Immature natural killer cell (primary cell): Measurements from ENCODE around the gene RNASEH2A. TPM values are rescaled to one million over a fixed set of nuclear protein-coding genes. Genes with fewer than 3 reads are reported as not detected.
A peak's percentile ranks its signal among the peaks of the same experiment; 100 is the strongest.

ENCODE experiments used
- DNase-seq, 3 donors: peaks; one replicate each; pipeline ENCODE4 v3.0.0; 2022; ENCODE audit warnings: mixed read lengths in 1 of 3
- H3K27ac Mint-ChIP-seq, 6 donors: one replicate each; pipeline ENCODE4 v1.8.0; 2020; ENCODE audit warnings: mixed read lengths in 6 of 6, mild to moderate bottlenecking in 5 of 6, inconsistent platforms in 4 of 6, moderate library complexity in 3 of 6
- H3K27me3 Mint-ChIP-seq, 3 donors: one replicate each; pipeline ENCODE4 v1.8.0; 2020 to 2021; ENCODE audit warnings: low read depth in 3 of 3, mild to moderate bottlenecking in 3 of 3, mixed read lengths in 3 of 3, moderate library complexity in 3 of 3, inconsistent platforms in 1 of 3
- H3K36me3 Mint-ChIP-seq, 3 donors: one replicate each; pipeline ENCODE4 v1.8.0; 2020; ENCODE audit warnings: mixed read lengths in 3 of 3, inconsistent platforms in 2 of 3, mild to moderate bottlenecking in 2 of 3
- H3K4me1 Mint-ChIP-seq, 2 donors: one replicate each; pipeline ENCODE4 v1.8.0; 2020; ENCODE audit warnings: inconsistent platforms in 2 of 2, mild to moderate bottlenecking in 2 of 2, mixed read lengths in 2 of 2, moderate library complexity in 1 of 2
- H3K4me3 Mint-ChIP-seq, 5 donors: one replicate each; pipeline ENCODE4 v1.8.0; 2020; ENCODE audit warnings: mild to moderate bottlenecking in 5 of 5, mixed read lengths in 5 of 5, inconsistent platforms in 3 of 5, moderate library complexity in 3 of 5
- H3K9me3 Mint-ChIP-seq, 6 donors: one replicate each; pipeline ENCODE4 v1.8.0; 2020; ENCODE audit warnings: mild to moderate bottlenecking in 6 of 6, mixed read lengths in 6 of 6, inconsistent platforms in 4 of 6, moderate library complexity in 3 of 6
- polyA plus RNA-seq, 3 donors: library from polyadenylated mRNA; unstranded; fragments of 300-500 nt; fragmentation: Illumina TruSeq; gene quantifications; one replicate each; pipeline ENCODE4 v1.2.3, GENCODE V29; 2021

The RNASEH2A gene
- polyA plus RNA-seq, 3 donors from 2014 or later = 27.7 to 45.4 (median 37.5) TPM

DNA sequence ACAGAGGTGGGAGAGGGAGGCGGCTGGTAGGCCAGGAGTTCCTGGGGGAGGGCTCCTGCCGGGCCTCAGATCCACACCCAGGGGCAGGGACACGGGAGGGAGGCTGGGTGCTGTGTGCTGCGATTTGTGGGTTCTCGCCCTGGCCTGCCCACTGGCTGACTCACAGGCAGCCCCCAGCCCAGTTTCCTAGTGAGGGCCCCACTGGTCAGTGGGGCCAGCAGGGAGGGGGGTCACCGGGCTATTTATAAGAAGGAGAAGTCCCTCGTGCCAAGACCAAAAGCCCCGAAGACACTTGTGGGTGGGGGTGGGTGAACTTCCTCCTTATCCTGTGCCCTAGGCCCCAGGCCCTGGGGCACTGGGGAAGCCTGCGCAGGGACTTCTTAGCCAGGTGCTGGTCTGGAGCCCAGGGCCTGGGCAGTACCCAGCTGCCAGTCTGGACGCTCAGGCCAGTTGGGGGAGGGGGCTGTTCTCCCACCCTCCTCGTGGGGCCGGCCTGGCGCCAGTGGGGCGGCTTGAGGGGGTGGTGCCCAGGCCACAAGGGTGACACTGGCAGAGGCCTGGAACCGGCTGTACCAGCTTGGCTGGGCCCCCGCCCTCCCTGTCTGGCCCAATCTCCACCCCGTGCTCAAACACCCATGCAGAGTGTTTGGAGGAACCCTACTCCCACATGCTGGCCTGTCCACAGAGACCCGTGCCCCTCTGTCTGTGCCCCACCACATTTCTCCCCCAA lies 20.1 kb upstream of the RNASEH2A start:
- H3K4me3 Mint-ChIP-seq = no peak overlapping the region
- peak overlapping the region in 4 of 6 donors; percentile 17 to 72 (median 38) for H3K27ac Mint-ChIP-seq
- peaks cover 35 to 37% of the 10 kb centered on the region in 2 donors for H3K4me1 Mint-ChIP-seq
- H3K27me3 Mint-ChIP-seq = peaks cover 20 to 39% (median 21%) of the 10 kb centered on the region in 3 donors
- DNase-seq = no peak
- H3K9me3 Mint-ChIP-seq = no peaks in the 10 kb centered on the region
- H3K36me3 Mint-ChIP-seq = no peaks in the 10 kb centered on the region

DNA sequence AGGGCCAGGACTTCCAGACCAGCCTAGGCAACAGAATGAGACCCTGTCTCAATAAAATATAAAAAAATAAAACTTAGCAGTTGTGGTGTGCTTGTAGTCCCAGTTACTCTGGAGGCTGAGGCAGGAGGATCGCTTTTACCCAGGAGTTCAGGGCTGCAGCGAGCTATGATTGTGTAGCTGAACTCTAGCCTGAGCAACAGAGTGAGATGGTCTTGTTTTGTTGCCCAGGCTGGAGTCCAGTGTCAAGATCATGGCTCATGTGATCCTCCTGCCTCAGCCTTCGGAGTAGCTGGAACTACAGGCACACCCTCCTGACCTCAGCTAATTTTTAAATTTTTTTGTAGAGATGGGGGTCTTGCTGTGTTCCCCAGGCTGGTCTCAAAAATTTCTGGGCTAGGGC lies 19.4 kb upstream of the RNASEH2A start:
- DNase-seq = no peak
- Mint-ChIP-seq H3K4me3 (no peak overlapping the region), H3K4me1 (peaks cover 30 to 32% of the 10 kb centered on the region in 2 donors), H3K36me3 (no peaks in the 10 kb centered on the region), H3K27me3 (peaks cover 21 to 39% (median 27%) of the 10 kb centered on the region in 3 donors), H3K9me3 (no peaks in the 10 kb centered on the region), H3K27ac (peak overlapping the region; percentile 6 to 72 (median 42))

DNA sequence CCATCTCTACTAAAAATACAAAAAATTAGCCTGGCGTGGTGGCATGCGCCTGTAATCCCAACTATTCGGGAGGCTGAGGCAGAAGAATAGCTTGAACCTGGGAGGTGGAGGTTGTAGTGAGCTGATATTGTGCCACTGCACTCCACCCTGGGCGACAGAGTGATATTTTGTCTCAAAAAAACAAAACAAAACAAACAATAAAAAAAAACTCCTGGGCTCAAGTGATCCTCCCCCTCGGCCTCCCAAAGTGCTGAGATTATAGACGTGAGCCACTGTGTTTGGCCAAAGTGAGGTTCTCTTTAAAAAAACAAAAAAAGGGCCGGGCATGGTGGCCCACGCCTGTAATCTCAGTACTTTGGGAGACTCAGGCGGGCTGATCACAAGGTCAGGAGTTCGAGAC lies 18.9 kb upstream of the RNASEH2A start:
- Mint-ChIP-seq H3K27me3 (peaks cover 23 to 39% (median 27%) of the 10 kb centered on the region in 3 donors), H3K4me1 (peaks cover 27 to 28% of the 10 kb centered on the region in 2 donors), H3K36me3 (no peaks in the 10 kb centered on the region), H3K27ac (peak overlapping the region in 5 of 6 donors; percentile 49 to 99 (median 72)), H3K4me3 (no peak overlapping the region), H3K9me3 (no peaks in the 10 kb centered on the region)
- no peak for DNase-seq

DNA sequence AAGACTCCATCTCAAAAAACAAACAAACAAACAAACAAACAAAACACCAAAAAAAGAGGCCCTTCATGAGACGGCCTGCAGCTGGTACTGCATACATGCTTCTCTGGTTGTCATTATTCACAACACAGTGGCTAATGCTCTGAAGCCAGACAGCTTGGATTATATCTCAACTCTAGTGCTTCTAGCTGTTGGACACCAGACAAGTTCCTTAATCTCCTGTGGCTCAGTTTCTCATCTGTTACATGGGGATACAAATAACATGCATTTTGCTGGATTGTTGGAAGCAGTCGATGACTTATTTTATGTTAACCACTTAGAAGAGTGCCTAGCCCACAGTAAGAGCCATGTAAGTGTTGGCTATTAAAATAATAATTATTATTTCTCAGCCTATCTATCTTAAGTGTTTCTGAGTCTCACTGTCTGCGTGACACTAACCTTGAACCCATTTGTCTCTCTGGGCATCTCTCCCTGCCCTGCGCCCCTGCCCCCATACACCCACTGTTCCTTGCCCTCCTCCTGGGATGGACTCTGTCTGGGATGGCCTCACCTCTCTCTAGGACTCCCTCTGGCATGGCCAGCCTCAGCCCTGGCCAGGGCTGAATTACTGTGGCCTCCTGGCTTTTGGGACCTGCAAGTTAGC lies 18.2 kb upstream of the RNASEH2A start:
- Mint-ChIP-seq H3K4me3 (peak overlapping the region in 1 of 5 donors; percentile 34), H3K27ac (peak overlapping the region; percentile 95 to 99 (median 99))

DNA sequence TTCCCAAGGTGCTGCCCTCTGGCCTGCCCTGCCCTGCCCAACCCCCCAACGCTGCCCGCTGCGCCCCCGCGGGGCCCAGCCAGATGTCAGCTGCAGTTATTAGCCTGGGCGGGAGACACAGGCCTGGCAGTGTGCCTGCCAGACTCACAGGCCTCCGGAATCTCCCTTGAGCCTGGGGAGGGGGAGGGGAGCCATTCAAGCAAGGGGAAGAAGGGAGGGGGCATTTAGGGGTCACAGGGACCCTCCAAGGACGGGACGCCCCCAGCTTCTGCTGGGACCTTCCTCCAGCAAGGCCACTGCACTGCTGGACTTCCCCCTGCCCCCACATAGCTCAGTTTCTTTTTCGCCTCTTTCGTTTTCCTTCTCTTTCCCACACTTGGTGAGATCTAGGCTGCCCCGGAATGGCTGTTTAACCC lies 17.7 kb upstream of the RNASEH2A start:
- peak overlapping the region; percentile 64 to 88 (median 84) for H3K4me3 Mint-ChIP-seq
- peak overlapping the region; percentile 95 to 99 (median 99) for H3K27ac Mint-ChIP-seq
- peaks cover 32 to 46% (median 35%) of the 10 kb centered on the region in 3 donors for H3K27me3 Mint-ChIP-seq
- peaks cover 23 to 28% of the 10 kb centered on the region in 2 donors for H3K4me1 Mint-ChIP-seq
- no peaks in the 10 kb centered on the region for H3K36me3 Mint-ChIP-seq
- peak; percentile 32 to 49 (median 36) for DNase-seq
- H3K9me3 Mint-ChIP-seq = no peaks in the 10 kb centered on the region

More for the DNA sequence above, 18.2 kb upstream of the RNASEH2A start:
- no peak for DNase-seq
- peaks cover 26 to 28% of the 10 kb centered on the region in 2 donors for H3K4me1 Mint-ChIP-seq
- no peaks in the 10 kb centered on the region for H3K36me3 Mint-ChIP-seq
- H3K9me3 Mint-ChIP-seq = no peaks in the 10 kb centered on the region
- H3K27me3 Mint-ChIP-seq = peaks cover 30 to 45% (median 34%) of the 10 kb centered on the region in 3 donors

DNA sequence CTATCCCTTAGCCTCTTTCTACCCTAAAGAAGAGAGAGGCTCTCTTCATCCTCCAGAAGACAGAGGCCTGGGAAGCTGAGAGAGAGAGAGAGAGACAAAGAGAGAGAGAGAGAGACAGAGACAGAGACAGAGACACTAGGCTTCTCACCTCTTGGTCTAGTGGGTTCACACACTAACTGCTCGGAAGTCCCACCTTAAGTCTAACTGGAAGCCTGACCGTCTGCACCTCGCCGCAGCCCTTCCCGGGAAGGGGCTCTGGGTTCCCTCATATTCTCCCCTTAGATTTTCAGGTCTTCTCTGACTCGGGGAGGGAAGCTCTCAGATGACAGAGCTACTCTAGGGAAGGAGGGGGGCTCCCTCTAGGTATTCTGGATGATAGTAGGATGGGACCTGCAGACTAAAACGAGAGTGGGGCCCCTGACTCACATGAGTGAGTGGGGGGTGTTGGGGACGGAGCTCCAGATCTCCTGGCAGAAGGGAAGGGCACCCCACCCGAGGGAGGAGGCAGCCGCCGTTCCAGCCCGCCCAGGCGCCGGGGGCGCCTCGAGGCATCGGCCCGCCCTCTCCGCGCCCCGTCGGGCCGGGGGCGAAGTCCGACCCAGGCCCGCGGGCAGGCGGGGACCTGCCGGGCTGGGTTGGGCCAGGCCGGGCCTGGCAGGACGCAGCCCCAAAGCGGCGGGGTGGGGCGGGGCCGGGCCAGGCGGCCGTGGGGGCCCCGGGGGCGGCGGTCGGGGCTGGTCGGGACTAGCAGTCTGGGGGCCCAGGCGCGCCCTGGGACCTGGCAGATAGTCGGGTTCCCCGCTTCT lies 17.1 kb upstream of the RNASEH2A start:
- H3K27me3 Mint-ChIP-seq = peaks cover 35 to 48% (median 36%) of the 10 kb centered on the region in 3 donors
- H3K4me1 Mint-ChIP-seq = peaks cover 26 to 33% of the 10 kb centered on the region in 2 donors
- DNase-seq = peak; percentile 44 to 49 (median 47)
- no peaks in the 10 kb centered on the region for H3K9me3 Mint-ChIP-seq
- peak overlapping the region; percentile 95 to 100 (median 99) for H3K27ac Mint-ChIP-seq
- peak overlapping the region; percentile 83 to 96 (median 95) for H3K4me3 Mint-ChIP-seq
- H3K36me3 Mint-ChIP-seq = no peaks in the 10 kb centered on the region

DNA sequence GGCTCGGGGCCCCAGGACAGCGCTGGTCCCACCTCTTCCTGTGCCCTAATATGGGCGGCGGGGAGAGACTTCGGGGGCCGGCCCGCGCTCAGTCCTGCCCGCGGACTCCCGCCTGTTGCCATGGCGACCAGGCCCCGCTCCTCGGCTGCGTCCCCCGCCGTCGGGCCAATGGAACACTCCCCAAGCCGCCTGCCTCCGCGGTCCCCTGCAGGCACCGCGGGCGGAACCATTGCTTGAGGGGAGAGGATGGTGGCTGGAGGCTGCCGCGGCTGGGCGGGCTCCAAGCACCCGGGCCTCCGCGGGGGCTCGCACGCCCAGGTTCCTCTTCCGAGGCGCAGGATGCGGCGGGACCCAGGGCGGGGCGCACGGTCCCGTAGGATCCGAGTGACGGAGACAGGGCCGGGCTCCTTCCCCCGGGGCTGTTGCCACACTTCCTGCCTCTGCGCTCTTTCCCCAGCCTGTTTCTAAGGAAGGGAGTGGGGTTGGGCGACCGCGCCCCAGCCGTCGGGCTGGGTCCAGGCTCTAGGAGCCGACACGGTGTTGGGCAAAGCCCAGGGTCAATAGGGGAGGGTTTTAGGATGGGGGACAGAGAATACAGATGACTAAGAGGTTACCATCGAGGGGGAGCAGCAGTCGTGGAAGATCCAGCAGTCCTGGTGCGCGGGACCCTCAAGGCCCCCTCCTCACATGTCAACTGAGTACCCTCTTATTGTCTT lies 16.3 kb upstream of the RNASEH2A start:
- Mint-ChIP-seq H3K9me3 (no peaks in the 10 kb centered on the region), H3K4me1 (peaks cover 33 to 40% of the 10 kb centered on the region in 2 donors), H3K4me3 (peak overlapping the region; percentile 93 to 96 (median 95)), H3K27ac (peak overlapping the region; percentile 94 to 100 (median 99)), H3K27me3 (peaks cover 35 to 48% (median 38%) of the 10 kb centered on the region in 3 donors), H3K36me3 (no peaks in the 10 kb centered on the region)
- DNase-seq = peak; percentile 97 to 98 (median 97)

DNA sequence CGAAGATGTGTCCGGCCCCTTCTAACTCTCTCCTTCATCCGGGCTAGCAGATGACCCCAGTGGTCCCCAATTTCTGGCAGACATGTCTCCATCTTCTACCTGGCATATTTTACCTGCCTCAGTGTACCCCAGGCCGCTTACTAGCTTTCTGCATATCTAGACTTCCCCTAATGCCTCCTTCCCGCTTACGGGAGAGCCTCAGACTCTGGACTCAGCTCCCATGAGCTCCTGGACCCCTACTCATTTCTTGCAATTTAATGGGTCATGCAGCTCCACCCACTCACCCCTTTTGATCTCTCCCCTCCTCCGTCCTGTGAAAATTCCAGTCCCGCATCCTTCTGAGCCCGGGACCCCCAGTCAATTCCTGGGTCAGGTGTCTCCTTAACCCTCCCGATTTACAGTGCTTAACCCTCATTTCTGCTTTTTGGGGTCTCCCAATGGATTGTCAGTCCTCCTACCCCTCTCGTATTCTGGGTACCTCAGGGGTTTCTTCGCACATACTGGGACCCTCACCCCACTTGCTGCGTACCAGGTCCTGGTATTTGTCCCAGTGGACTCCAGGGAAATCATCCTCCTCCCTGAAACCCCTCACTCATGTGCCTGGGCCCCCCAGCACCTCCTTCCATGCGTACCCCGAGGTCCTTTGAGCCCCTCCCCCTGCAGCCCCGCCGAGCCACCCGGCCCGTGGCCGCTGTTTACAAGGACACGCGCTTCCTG lies 15.6 kb upstream of the RNASEH2A start:
- H3K4me3 Mint-ChIP-seq = peak overlapping the region; percentile 93 to 96 (median 95)
- H3K27me3 Mint-ChIP-seq = peaks cover 35 to 48% (median 38%) of the 10 kb centered on the region in 3 donors
- no peak for DNase-seq
- peak overlapping the region; percentile 94 to 100 (median 99) for H3K27ac Mint-ChIP-seq
- H3K9me3 Mint-ChIP-seq = no peaks in the 10 kb centered on the region
- H3K4me1 Mint-ChIP-seq = peaks cover 34 to 42% of the 10 kb centered on the region in 2 donors
- no peaks in the 10 kb centered on the region for H3K36me3 Mint-ChIP-seq

DNA sequence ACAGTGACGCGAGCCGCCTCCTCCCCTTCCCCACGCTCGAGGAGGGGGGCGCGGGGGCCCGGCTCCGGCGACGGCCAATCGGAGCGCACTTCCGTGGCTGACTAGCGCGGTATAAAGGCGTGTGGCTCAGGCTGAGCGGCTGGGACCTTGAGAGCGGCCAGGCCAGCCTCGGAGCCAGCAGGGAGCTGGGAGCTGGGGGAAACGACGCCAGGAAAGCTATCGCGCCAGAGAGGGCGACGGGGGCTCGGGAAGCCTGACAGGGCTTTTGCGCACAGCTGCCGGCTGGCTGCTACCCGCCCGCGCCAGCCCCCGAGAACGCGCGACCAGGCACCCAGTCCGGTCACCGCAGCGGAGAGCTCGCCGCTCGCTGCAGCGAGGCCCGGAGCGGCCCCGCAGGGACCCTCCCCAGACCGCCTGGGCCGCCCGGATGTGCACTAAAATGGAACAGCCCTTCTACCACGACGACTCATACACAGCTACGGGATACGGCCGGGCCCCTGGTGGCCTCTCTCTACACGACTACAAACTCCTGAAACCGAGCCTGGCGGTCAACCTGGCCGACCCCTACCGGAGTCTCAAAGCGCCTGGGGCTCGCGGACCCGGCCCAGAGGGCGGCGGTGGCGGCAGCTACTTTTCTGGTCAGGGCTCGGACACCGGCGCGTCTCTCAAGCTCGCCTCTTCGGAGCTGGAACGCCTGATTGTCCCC lies 14.9 kb upstream of the RNASEH2A start, which contains the start of gene JUNB:
Gene JUNB (plus strand): TSS at position 142 of the 706 bp plus-strand sequence. CDS start 286 bp downstream, at position 428.
- H3K9me3 Mint-ChIP-seq = no peaks in the 10 kb centered on the region
- DNase-seq = peak; percentile 98
- peak within 1 kb of the TSS; percentile 93 to 96 (median 95) for H3K4me3 Mint-ChIP-seq
- H3K36me3 Mint-ChIP-seq = no peaks in the 10 kb centered on the region
- H3K27ac Mint-ChIP-seq = peak within 1 kb of the TSS; percentile 94 to 100 (median 99)
- peaks cover 35 to 51% (median 40%) of the 10 kb centered on the region in 3 donors for H3K27me3 Mint-ChIP-seq
- H3K4me1 Mint-ChIP-seq = peaks cover 40 to 49% of the 10 kb centered on the region in 2 donors

DNA sequence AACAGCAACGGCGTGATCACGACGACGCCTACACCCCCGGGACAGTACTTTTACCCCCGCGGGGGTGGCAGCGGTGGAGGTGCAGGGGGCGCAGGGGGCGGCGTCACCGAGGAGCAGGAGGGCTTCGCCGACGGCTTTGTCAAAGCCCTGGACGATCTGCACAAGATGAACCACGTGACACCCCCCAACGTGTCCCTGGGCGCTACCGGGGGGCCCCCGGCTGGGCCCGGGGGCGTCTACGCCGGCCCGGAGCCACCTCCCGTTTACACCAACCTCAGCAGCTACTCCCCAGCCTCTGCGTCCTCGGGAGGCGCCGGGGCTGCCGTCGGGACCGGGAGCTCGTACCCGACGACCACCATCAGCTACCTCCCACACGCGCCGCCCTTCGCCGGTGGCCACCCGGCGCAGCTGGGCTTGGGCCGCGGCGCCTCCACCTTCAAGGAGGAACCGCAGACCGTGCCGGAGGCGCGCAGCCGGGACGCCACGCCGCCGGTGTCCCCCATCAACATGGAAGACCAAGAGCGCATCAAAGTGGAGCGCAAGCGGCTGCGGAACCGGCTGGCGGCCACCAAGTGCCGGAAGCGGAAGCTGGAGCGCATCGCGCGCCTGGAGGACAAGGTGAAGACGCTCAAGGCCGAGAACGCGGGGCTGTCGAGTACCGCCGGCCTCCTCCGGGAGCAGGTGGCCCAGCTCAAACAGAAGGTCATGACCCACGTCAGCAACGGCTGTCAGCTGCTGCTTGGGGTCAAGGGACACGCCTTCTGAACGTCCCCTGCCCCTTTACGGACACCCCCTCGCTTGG lies 14.1 kb upstream of the RNASEH2A start:
- Mint-ChIP-seq H3K36me3 (no peaks in the 10 kb centered on the region), H3K4me3 (peak overlapping the region; percentile 93 to 96 (median 95)), H3K4me1 (peaks cover 39 to 51% of the 10 kb centered on the region in 2 donors), H3K27ac (peak overlapping the region; percentile 93 to 100 (median 99)), H3K27me3 (peaks cover 35 to 52% (median 42%) of the 10 kb centered on the region in 3 donors), H3K9me3 (no peaks in the 10 kb centered on the region)
- peak; percentile 76 to 82 (median 81) for DNase-seq

DNA sequence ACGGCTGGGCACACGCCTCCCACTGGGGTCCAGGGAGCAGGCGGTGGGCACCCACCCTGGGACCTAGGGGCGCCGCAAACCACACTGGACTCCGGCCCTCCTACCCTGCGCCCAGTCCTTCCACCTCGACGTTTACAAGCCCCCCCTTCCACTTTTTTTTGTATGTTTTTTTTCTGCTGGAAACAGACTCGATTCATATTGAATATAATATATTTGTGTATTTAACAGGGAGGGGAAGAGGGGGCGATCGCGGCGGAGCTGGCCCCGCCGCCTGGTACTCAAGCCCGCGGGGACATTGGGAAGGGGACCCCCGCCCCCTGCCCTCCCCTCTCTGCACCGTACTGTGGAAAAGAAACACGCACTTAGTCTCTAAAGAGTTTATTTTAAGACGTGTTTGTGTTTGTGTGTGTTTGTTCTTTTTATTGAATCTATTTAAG lies 13.5 kb upstream of the RNASEH2A start:
- Mint-ChIP-seq H3K27me3 (peaks cover 35 to 52% (median 42%) of the 10 kb centered on the region in 3 donors), H3K4me3 (peak overlapping the region; percentile 93 to 96 (median 95)), H3K9me3 (no peaks in the 10 kb centered on the region), H3K27ac (peak overlapping the region; percentile 93 to 100 (median 99)), H3K4me1 (peaks cover 39 to 51% of the 10 kb centered on the region in 2 donors), H3K36me3 (no peaks in the 10 kb centered on the region)
- DNase-seq = no peak
